Neuron (in vitro differentiated cells): ENCODE measurements around the gene CUX1.
"Not testable (repeated sequence)": the region's sequence is repeated elsewhere in the genome, so short reads cannot be mapped to it uniquely, and the experiment has no call there.

Experiments
- H2AFZ ChIP-seq: one replicate; pipeline ENCODE4 v1.6.1; 2013; ENCODE audit warnings: low read depth, mild to moderate bottlenecking, inconsistent platforms, low read length, moderate library complexity
- H3K27me3 ChIP-seq: one replicate; pipeline ENCODE4 v1.6.1; 2013; ENCODE audit warnings: low read length; ENCODE audit not compliant: insufficient read depth
- H3K36me3 ChIP-seq: one replicate; pipeline ENCODE4 v1.6.1; 2013; ENCODE audit warnings: low read length; ENCODE audit not compliant: insufficient read depth
- H3K4me1 ChIP-seq: one replicate; pipeline ENCODE4 v1.6.1; 2013; ENCODE audit warnings: low read length; ENCODE audit not compliant: insufficient read depth
- H3K4me3 ChIP-seq: 2 replicates; pipeline ENCODE4 v1.5.1; 2013; ENCODE audit warnings: mild to moderate bottlenecking, low read length, moderate library complexity
- H3K9me3 ChIP-seq: one replicate; pipeline ENCODE4 v1.6.1; 2013; ENCODE audit warnings: low read length

The CUX1 gene

GRCh38 chr7:101867681-101868080, 50.3 kb downstream of the CUX1 start:
- not testable (repeated sequence) for H3K36me3 ChIP-seq

GRCh38 chr7:101868191-101868950, 50.9 kb downstream of the CUX1 start:
- no peaks in the 10 kb centered on the region for H3K27me3 ChIP-seq
- no peak overlapping the region for H2AFZ ChIP-seq
- H3K4me1 ChIP-seq = peaks cover 3% of the 10 kb centered on the region

More at GRCh38 chr7:101867681-101868080, 50.3 kb downstream of the CUX1 start:
- not testable (repeated sequence) for H2AFZ ChIP-seq, H3K9me3 ChIP-seq, H3K27me3 ChIP-seq, H3K4me3 ChIP-seq, H3K4me1 ChIP-seq

GRCh38 chr7:101869026-101869900, 51.8 kb downstream of the CUX1 start:
- H3K9me3 ChIP-seq = no peaks in the 10 kb centered on the region
- H3K4me3 ChIP-seq = no peak overlapping the region
- H3K27me3 ChIP-seq = no peaks in the 10 kb centered on the region
- H3K36me3 ChIP-seq = peaks cover 5% of the 10 kb centered on the region
- peaks cover 9% of the 10 kb centered on the region for H3K4me1 ChIP-seq
- no peak overlapping the region for H2AFZ ChIP-seq

More at GRCh38 chr7:101868191-101868950, 50.9 kb downstream of the CUX1 start:
- H3K36me3 ChIP-seq = peaks cover 5% of the 10 kb centered on the region
- H3K4me3 ChIP-seq = no peak overlapping the region
- no peaks in the 10 kb centered on the region for H3K9me3 ChIP-seq

GRCh38 chr7:101869901-101870290, 52.5 kb downstream of the CUX1 start:
- no peak overlapping the region for H2AFZ ChIP-seq
- H3K4me3 ChIP-seq = no peak overlapping the region
- H3K4me1 ChIP-seq = peaks cover 13% of the 10 kb centered on the region
- H3K27me3 ChIP-seq = no peaks in the 10 kb centered on the region
- no peaks in the 10 kb centered on the region for H3K9me3 ChIP-seq
- H3K36me3 ChIP-seq = peaks cover 5% of the 10 kb centered on the region

DNA sequence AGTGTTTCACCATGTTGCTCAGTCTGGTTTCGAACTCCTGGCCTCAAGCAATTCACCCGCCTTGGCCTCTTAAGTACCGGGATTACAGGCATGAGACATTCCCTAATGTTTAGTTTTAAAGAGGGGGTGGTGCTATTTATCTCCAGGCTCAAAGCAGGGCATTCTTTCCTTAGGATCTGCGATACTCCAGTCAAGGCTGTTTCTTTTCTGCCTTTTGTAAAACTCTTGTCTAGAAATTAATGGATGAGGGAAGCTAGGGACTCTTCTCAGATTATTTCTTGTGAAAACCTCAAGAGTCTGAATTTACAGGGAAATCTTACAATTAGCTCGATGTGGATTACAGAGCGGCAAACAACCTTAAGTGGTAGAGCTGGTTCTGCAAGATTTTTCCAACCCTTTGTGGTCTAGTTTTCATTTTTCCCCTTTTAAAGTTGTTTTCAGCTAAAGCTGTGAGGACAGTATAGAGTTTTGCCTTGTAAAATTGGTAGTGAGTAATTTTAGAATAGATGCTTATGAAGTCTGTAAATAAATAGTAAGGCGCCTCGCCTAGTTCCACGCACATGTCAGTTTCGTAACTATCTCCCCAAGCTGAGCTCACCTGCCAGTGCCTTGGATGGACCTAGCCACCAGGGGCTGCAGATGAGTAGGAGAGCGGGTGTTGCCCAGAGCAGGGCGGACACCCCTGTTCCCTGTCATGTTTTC, 53.1 kb downstream of the CUX1 start:
- peaks cover 13% of the 10 kb centered on the region for H3K4me1 ChIP-seq
- H3K36me3 ChIP-seq = peaks cover under 1% of the 10 kb centered on the region
- no peaks in the 10 kb centered on the region for H3K9me3 ChIP-seq
- H3K4me3 ChIP-seq = no peak overlapping the region
- H2AFZ ChIP-seq = no peak overlapping the region
- no peaks in the 10 kb centered on the region for H3K27me3 ChIP-seq

DNA sequence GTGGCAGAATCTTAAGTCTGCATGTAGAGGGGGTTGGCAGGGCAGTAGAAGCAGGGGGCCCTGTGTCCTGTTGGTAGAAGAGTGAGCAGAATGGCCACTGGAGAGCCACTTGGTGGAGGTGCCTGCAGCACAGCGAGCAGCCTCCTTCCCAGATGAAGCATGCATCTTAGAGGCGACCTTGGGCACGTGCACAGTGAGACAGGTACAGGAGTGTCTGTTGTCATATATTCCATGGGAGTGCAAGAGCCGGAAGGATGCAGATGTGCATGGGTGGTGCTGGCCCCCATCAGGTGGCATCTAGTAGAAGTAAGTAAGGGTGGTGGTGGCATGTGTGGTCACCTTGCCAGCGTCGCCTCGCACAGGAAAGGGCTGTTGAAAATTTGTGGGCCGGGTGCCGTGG, 53.9 kb downstream of the CUX1 start:
- Histone ChIP-seq H2AFZ (no peak overlapping the region), H3K9me3 (no peaks in the 10 kb centered on the region), H3K4me1 (peaks cover 13% of the 10 kb centered on the region), H3K36me3 (no peaks in the 10 kb centered on the region), H3K27me3 (no peaks in the 10 kb centered on the region), H3K4me3 (no peak overlapping the region)

- Histone ChIP-seq H2AFZ (no peak overlapping the region), H3K36me3 (no peaks in the 10 kb centered on the region), H3K9me3 (no peaks in the 10 kb centered on the region), H3K27me3 (no peaks in the 10 kb centered on the region), H3K4me3 (no peak overlapping the region), H3K4me1 (peaks cover 13% of the 10 kb centered on the region)
Measured at GRCh38 chr7:101874028-101874427, 56.6 kb downstream of the CUX1 start.

DNA sequence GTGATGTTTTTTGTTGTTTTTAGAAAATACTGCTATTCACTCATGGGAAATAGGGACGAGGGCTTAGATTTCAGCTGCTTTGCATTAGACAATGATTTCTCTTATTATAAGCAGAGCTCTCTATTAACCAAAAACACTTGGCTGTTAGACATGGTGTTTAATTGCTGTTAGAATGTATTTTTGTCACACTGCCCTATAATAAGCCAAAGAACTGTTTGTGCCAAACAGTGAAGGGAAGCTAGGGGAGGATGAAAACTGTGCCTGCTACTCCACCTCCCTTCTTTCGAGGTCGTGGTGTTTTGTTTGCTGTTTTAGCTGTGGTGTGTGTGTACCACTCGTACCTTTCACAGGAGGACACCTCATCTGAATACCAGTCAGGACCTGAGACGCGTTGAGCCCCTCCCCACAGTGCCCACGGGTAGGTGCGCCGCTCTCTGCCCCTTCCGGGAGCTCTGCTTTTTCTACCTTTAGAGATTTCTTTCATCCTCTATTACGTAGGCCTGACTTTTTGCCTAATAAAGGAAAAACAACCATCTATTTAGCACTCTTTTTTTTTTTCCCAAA, 57.9 kb downstream of the CUX1 start:
- Histone ChIP-seq H2AFZ (no peak overlapping the region), H3K36me3 (no peaks in the 10 kb centered on the region), H3K9me3 (no peaks in the 10 kb centered on the region), H3K27me3 (no peaks in the 10 kb centered on the region), H3K4me1 (peaks cover 14% of the 10 kb centered on the region), H3K4me3 (no peak overlapping the region)

GRCh38 chr7:101877882-101878591, 60.6 kb downstream of the CUX1 start:
- H3K4me1 ChIP-seq = peaks cover 26% of the 10 kb centered on the region
- no peaks in the 10 kb centered on the region for H3K27me3 ChIP-seq
- H3K4me3 ChIP-seq = no peak overlapping the region
- no peak overlapping the region for H2AFZ ChIP-seq
- H3K36me3 ChIP-seq = no peaks in the 10 kb centered on the region
- no peaks in the 10 kb centered on the region for H3K9me3 ChIP-seq

GRCh38 chr7:101878938-101879337, 61.5 kb downstream of the CUX1 start:
- H3K27me3 ChIP-seq = no peaks in the 10 kb centered on the region
- peaks cover 25% of the 10 kb centered on the region for H3K4me1 ChIP-seq
- H3K4me3 ChIP-seq = no peak overlapping the region
- no peaks in the 10 kb centered on the region for H3K36me3 ChIP-seq
- H2AFZ ChIP-seq = no peak overlapping the region
- H3K9me3 ChIP-seq = no peaks in the 10 kb centered on the region

GRCh38 chr7:101879565-101879964, 62.1 kb downstream of the CUX1 start:
- no peaks in the 10 kb centered on the region for H3K36me3 ChIP-seq
- no peaks in the 10 kb centered on the region for H3K9me3 ChIP-seq
- no peak overlapping the region for H2AFZ ChIP-seq
- no peak overlapping the region for H3K4me3 ChIP-seq
- H3K27me3 ChIP-seq = no peaks in the 10 kb centered on the region
- peaks cover 23% of the 10 kb centered on the region for H3K4me1 ChIP-seq

- Histone ChIP-seq H3K27me3 (no peaks in the 10 kb centered on the region), H2AFZ (no peak overlapping the region), H3K4me1 (peaks cover 24% of the 10 kb centered on the region), H3K36me3 (no peaks in the 10 kb centered on the region), H3K9me3 (no peaks in the 10 kb centered on the region), H3K4me3 (no peak overlapping the region)
Measured at GRCh38 chr7:101880282-101881054, 63.0 kb downstream of the CUX1 start.
